GM12892 (cell line): ENCODE results near the gene SLC26A3.

Experiments
- POLR2A ChIP-seq: IDR thresholded peaks from 2 replicates; pipeline ENCODE4 v1.6.1; 2011; ENCODE audit warnings: low read depth, low read length, control low read depth
- POLR2AphosphoS5 ChIP-seq: IDR thresholded peaks from 2 replicates; pipeline ENCODE4 v1.6.1; 2011; ENCODE audit warnings: low read depth, low read length, control low read depth
- TAF1 ChIP-seq: IDR thresholded peaks from 2 replicates; pipeline ENCODE4 v1.6.1; 2011; ENCODE audit warnings: low read depth, mild to moderate bottlenecking, control low read depth, low read length, borderline replicate concordance

- TF ChIP-seq POLR2A (no peak), POLR2AphosphoS5 (no peak), TAF1 (no peak)
Measured at GRCh38 chr7:107788216-107788615, 14.8 kb downstream of the SLC26A3 start.
